HepG2 (cell line): ENCODE data around the gene RASA3. TPM values are rescaled to one million over a fixed set of nuclear protein-coding genes. Genes with fewer than 3 reads are reported as not detected.

ENCODE experiments used
- ATAC-seq: fragments of 200-7000 bp; cut with Tn5 transposase; 3 replicates; pipeline ENCODE4 v1.9.1; 2020; ENCODE audit warnings: mild to moderate bottlenecking, moderate library complexity
- BruUV-seq: library from RNA; stranded (reverse); fragments of 400-500 nt; replicated peaks from 2 replicates; lab custom pipeline; 2021; lab: Mats Ljungman, UMichigan
- CTCF ChIA-PET: fragments of 300-600 bp; formaldehyde crosslinking; extraction: SDS; loops from one replicate; lab custom pipeline; 2021; ENCODE audit warnings: low total read pairs, inconsistent platforms, low intra/inter-chr PET ratio; lab: Yijun Ruan, JAX
- POLR2A ChIA-PET: fragments of 350-600 bp; sonication (Branson Sonifier 250); formaldehyde crosslinking; loops from one replicate; lab custom pipeline; 2020; ENCODE audit warnings: antibody characterized with exemption, inconsistent platforms; lab: Yijun Ruan, JAX
- DNase-seq: peaks from one replicate; pipeline ENCODE4 v3.0.0-alpha.2; 2015; ENCODE audit warnings: low spot score
- FAIRE-seq: peaks from 3 replicates; lab custom pipeline; 2011; peaks lifted over from hg19 to GRCh38; lab: Jason Lieb, UNC
- H2AFZ ChIP-seq: one replicate; pipeline ENCODE4 v1.6.1; 2011; ENCODE audit warnings: low read length, inconsistent platforms
- H3K27ac ChIP-seq: fragments of 300-600 bp; 3 replicates; pipeline ENCODE4 v1.8.0; 2011; ENCODE audit warnings: mixed run types, mild to moderate bottlenecking, mixed read lengths, low read length, inconsistent platforms; ENCODE audit not compliant: insufficient read depth; ENCODE audit errors: extremely low read length
- H3K27me3 ChIP-seq, 2 experiments: fragments of 200-600 bp in 1 of 2; 2 replicates in 1 of 2; 3 replicates in 1 of 2; pipeline versions ENCODE4 v1.6.0 to v1.8.0; 2011; ENCODE audit warnings: low read length in 2 of 2, mild to moderate bottlenecking in 2 of 2, moderate library complexity in 2 of 2, inconsistent platforms in 1 of 2; ENCODE audit not compliant: insufficient read depth in 2 of 2, control insufficient read depth in 1 of 2
- H3K36me3 ChIP-seq, 2 experiments: fragments of 200-600 bp in 1 of 2; replicated peaks in 1 of 2; 2 replicates in 1 of 2; 3 replicates in 1 of 2; pipeline versions ENCODE4 v1.5.1 to v1.8.0; 2011; ENCODE audit warnings: low read length in 2 of 2, inconsistent platforms in 1 of 2; ENCODE audit not compliant: insufficient read depth in 2 of 2, control insufficient read depth in 1 of 2
- H3K4me1 ChIP-seq: 2 replicates; pipeline ENCODE4 v1.5.1; 2012; ENCODE audit warnings: low read length, inconsistent platforms; ENCODE audit not compliant: insufficient read depth
- H3K4me2 ChIP-seq: 2 replicates; pipeline ENCODE4 v1.6.0; 2011; ENCODE audit warnings: low read depth, low read length, inconsistent platforms
- H3K4me3 ChIP-seq, 3 experiments: fragments of 200-600 bp in 1 of 3; sonication (generic), shearing (Covaris generic) in 1 of 3; replicated peaks in 1 of 3; 2 replicates each; pipeline ENCODE4 v1.5.1; 2011 to 2016; ENCODE audit warnings: low read length in 3 of 3, inconsistent platforms in 2 of 3, low read depth in 2 of 3, mild to moderate bottlenecking in 2 of 3, control low read depth in 1 of 3, mixed read lengths in 1 of 3; ENCODE audit not compliant: insufficient read depth in 1 of 3
- H3K79me2 ChIP-seq: one replicate; pipeline ENCODE4 v1.6.1; 2011; ENCODE audit warnings: low read length, inconsistent platforms; ENCODE audit not compliant: insufficient read depth
- H3K9ac ChIP-seq: 2 replicates; pipeline ENCODE4 v1.6.0; 2011; ENCODE audit warnings: mild to moderate bottlenecking, low read depth, low read length, inconsistent platforms; ENCODE audit not compliant: insufficient read depth
- H3K9me3 ChIP-seq: 2 replicates; pipeline ENCODE4 v1.5.1; 2012; ENCODE audit warnings: mild to moderate bottlenecking, low read length
- H4K20me1 ChIP-seq: 2 replicates; pipeline ENCODE4 v1.6.0; 2011; ENCODE audit warnings: inconsistent platforms, mild to moderate bottlenecking, low read length, moderate library complexity; ENCODE audit not compliant: insufficient read depth
- CBX5 ChIP-seq: sonication (generic); formaldehyde crosslinking; IDR thresholded peaks from 2 replicates; pipeline ENCODE4 v1.4.0; 2020; ENCODE audit warnings: missing genetic modification reagents, borderline replicate concordance
- ESRRA ChIP-seq: sonication (generic); formaldehyde crosslinking; IDR thresholded peaks from 2 replicates; pipeline ENCODE4 v1.5.1; 2020; ENCODE audit warnings: mild to moderate bottlenecking, low read depth, missing genetic modification reagents
- MIER3 ChIP-seq: IDR thresholded peaks from 2 replicates; pipeline ENCODE4 v1.6.1; 2016; ENCODE audit warnings: missing compliant biosample characterization, borderline replicate concordance
- SMAD9 ChIP-seq: sonication (generic); formaldehyde crosslinking; IDR thresholded peaks from 2 replicates; pipeline ENCODE4 v1.5.1; 2020; ENCODE audit warnings: mild to moderate bottlenecking, missing genetic modification reagents
- ZFX ChIP-seq: sonication (generic); formaldehyde crosslinking; IDR thresholded peaks from 2 replicates; pipeline ENCODE4 v1.4.0; 2020; ENCODE audit warnings: mild to moderate bottlenecking, low read depth, missing genetic modification reagents, moderate library complexity
- ZNF720 ChIP-seq: sonication (generic); formaldehyde crosslinking; IDR thresholded peaks from 2 replicates; pipeline ENCODE4 v1.4.0; 2020; ENCODE audit warnings: missing genetic modification reagents
- WGBS: methylation state at CpG from one replicate; pipeline ENCODE4 v1.1.6; 2017; ENCODE audit warnings: low lambda C conversion rate; 5-methylcytosine and 5-hydroxymethylcytosine counted together
- in situ Hi-C: cut with HindIII; loops from 2 replicates; pipeline ENCODE4 v1.10.0; 2017; ENCODE audit warnings: low pct_unique_long_range_greater_than_20kb; ENCODE audit not compliant: extremely low pct_ligation_motif_present
- intact Hi-C: fragments of 100-400 bp; cut with micrococcal nuclease; formaldehyde crosslinking; loops from one replicate; pipeline ENCODE4 v1.10.0; 2022; ENCODE audit not compliant: unreplicated experiment
- polyA plus RNA-seq, 8 experiments: library from polyadenylated mRNA; depleted of rRNA in 3 of 8; stranded (reverse) in 7 of 8; unstranded in 1 of 8; fragments of >200 nt; fragmentation: Illumina TruSeq in 4 of 8; extraction: Trizol in 4 of 8; gene quantifications; 2 replicates each; pipeline versions ENCODE4 v1.2.1 to v1.2.3, GENCODE V29; 2011 to 2016; ENCODE audit warnings: low read depth in 4 of 8, missing spikeins in 1 of 8, mixed read lengths in 1 of 8; ENCODE audit not compliant: insufficient read depth in 1 of 8
- total RNA-seq, 5 experiments: library from RNA; depleted of rRNA; stranded (reverse); fragments of >200 nt; fragmentation: Illumina TruSeq; extraction: Trizol; gene quantifications; 2 replicates each; pipeline ENCODE4 v1.2.3, GENCODE V29; 2016; ENCODE audit warnings: low read depth in 1 of 5
- TF ChIP-seq, protein P1 (sequence below): sonication (generic); formaldehyde crosslinking; IDR thresholded peaks from 2 replicates; pipeline ENCODE4 v1.8.0; 2022; ENCODE audit warnings: mild to moderate bottlenecking, missing genetic modification reagents, moderate library complexity
- TF ChIP-seq, protein P2 (sequence below): sonication (generic); formaldehyde crosslinking; IDR thresholded peaks from 2 replicates; pipeline ENCODE4 v1.4.0; 2020; ENCODE audit warnings: missing genetic modification reagents, low read depth, mild to moderate bottlenecking, borderline replicate concordance
- TF ChIP-seq, protein P3 (sequence below): IDR thresholded peaks from 2 replicates; pipeline ENCODE4 v1.6.1; 2016; ENCODE audit warnings: low read depth, borderline replicate concordance
- TF ChIP-seq, protein P4 (sequence below): IDR thresholded peaks from 2 replicates; pipeline ENCODE4 v1.6.1; 2018; ENCODE audit warnings: missing genetic modification reagents
- TF ChIP-seq, protein P5 (sequence below): sonication (generic); formaldehyde crosslinking; IDR thresholded peaks from 2 replicates; pipeline ENCODE4 v1.5.0; 2020; ENCODE audit warnings: missing genetic modification reagents

Gene RASA3
- total and polyA plus RNA-seq, 2 of the 13 experiments (the other 11 are each of a cell fraction or from before 2014, with no cell fraction given) = 0.05 TPM; not detected in 1

DNA sequence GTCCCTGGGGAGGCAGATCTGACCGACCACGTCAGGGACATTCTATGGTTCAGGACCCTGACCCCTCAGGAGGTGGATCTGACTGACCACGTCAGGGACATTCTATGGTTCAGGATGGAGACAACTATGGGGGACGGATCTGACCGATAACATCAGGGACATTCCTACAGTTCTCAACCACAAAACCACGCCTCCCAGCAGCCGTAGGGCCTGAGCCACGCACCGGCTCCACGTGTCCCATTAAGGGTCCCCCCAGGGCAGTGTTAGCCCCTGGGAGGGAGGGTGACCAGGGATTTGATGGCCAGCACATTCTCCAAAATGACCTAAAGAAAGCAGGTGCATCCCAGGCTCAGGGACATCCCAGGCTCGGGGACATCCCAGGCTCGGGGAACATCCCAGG lies 109.5 kb downstream of the RASA3 start:
- POLR2A ChIA-PET = no interaction called here
- H3K9me3 ChIP-seq = no peaks in the 10 kb centered on the region
- TF ChIP-seq, protein P1, sequence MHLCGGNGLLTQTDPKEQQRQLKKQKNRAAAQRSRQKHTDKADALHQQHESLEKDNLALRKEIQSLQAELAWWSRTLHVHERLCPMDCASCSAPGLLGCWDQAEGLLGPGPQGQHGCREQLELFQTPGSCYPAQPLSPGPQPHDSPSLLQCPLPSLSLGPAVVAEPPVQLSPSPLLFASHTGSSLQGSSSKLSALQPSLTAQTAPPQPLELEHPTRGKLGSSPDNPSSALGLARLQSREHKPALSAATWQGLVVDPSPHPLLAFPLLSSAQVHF = no peak
- no peak for TF ChIP-seq CBX5
- TF ChIP-seq, protein P2, sequence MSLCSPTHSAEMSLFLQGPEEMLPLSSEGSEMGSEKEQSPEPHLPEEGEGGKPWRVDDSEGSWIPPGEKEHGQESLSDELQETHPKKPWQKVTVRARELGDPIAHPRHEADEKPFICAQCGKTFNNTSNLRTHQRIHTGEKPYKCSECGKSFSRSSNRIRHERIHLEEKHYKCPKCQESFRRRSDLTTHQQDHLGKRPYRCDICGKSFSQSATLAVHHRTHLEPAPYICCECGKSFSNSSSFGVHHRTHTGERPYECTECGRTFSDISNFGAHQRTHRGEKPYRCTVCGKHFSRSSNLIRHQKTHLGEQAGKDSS (CRISPR knock-in tag) = no peak
- TF ChIP-seq ZNF720 (CRISPR knock-in tag) = no peak
- no peak overlapping the region for H3K4me2 ChIP-seq
- intact Hi-C loops (no loop called here), in situ Hi-C loops (no loop called here)
- H3K79me2 ChIP-seq = no peaks in the 10 kb centered on the region
- H2AFZ ChIP-seq = no peak overlapping the region
- WGBS = 0% methylated on average over 4 of the region's 12 CpGs
- no peak overlapping the region for H3K9ac ChIP-seq
- no peak overlapping the region for H3K27ac ChIP-seq
- FAIRE-seq (no peak), DNase-seq (no peak), ATAC-seq (no peak)
- H3K4me3 ChIP-seq = no peak overlapping the region
- H3K27me3 ChIP-seq = peaks cover 8 to 66% of the 10 kb centered on the region in 2 experiments
- BruUV-seq = no TSS peak
- H4K20me1 ChIP-seq = no peaks in the 10 kb centered on the region
- CTCF ChIA-PET = no interaction called here
- peaks cover 10% of the 10 kb centered on the region; the same call in 1 of the 2 replicates for H3K4me1 ChIP-seq
- no peaks in the 10 kb centered on the region for H3K36me3 ChIP-seq

DNA sequence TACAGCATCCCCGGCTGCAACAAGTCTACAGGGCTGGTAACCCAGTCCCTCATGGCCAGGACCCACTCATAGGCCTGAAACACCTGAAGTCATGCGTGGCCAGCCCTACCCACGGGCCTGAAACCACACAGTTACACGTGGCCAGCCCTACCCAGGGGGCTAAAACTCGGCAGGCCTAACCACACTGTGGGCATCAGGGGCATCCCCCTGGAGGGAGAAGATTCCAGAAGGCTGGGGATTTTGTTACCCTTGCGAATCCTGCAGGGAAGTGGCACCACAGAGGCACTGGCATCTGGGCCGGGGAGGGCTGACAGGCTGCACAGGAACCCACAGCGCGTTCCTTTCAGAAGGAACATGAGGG lies 110.1 kb downstream of the RASA3 start:
- CTCF ChIA-PET = no interaction called here
- peaks cover 8 to 64% of the 10 kb centered on the region in 2 experiments for H3K27me3 ChIP-seq
- H3K9me3 ChIP-seq = no peaks in the 10 kb centered on the region
- ATAC-seq (no peak), FAIRE-seq (no peak), DNase-seq (no peak)
- peaks cover 10% of the 10 kb centered on the region; the same call in 1 of the 2 replicates for H3K4me1 ChIP-seq
- WGBS = 67% methylated on average over 3 of the region's 9 CpGs
- no peak overlapping the region for H3K4me2 ChIP-seq
- in situ Hi-C loops = no loop called here
- POLR2A ChIA-PET = no interaction called here
- no peak overlapping the region for H3K4me3 ChIP-seq
- H3K27ac ChIP-seq = no peak overlapping the region
- intact Hi-C loops = no loop called here
- no peaks in the 10 kb centered on the region for H4K20me1 ChIP-seq
- TF ChIP-seq, protein P3, sequence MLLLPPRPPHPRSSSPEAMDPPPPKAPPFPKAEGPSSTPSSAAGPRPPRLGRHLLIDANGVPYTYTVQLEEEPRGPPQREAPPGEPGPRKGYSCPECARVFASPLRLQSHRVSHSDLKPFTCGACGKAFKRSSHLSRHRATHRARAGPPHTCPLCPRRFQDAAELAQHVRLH (CRISPR knock-in tag) = no peak
- TF ChIP-seq, protein P4, sequence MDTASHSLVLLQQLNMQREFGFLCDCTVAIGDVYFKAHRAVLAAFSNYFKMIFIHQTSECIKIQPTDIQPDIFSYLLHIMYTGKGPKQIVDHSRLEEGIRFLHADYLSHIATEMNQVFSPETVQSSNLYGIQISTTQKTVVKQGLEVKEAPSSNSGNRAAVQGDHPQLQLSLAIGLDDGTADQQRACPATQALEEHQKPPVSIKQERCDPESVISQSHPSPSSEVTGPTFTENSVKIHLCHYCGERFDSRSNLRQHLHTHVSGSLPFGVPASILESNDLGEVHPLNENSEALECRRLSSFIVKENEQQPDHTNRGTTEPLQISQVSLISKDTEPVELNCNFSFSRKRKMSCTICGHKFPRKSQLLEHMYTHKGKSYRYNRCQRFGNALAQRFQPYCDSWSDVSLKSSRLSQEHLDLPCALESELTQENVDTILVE (CRISPR knock-in tag) = no peak
- TF ChIP-seq MIER3 (CRISPR knock-in tag) (no peak), ZFX (CRISPR knock-in tag) (no peak), ESRRA (CRISPR knock-in tag) (no peak), SMAD9 (CRISPR knock-in tag) (no peak)
- TF ChIP-seq, protein P5, sequence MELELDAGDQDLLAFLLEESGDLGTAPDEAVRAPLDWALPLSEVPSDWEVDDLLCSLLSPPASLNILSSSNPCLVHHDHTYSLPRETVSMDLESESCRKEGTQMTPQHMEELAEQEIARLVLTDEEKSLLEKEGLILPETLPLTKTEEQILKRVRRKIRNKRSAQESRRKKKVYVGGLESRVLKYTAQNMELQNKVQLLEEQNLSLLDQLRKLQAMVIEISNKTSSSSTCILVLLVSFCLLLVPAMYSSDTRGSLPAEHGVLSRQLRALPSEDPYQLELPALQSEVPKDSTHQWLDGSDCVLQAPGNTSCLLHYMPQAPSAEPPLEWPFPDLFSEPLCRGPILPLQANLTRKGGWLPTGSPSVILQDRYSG (CRISPR knock-in tag) = no peak
- H3K79me2 ChIP-seq = no peaks in the 10 kb centered on the region
- H2AFZ ChIP-seq = no peak overlapping the region
- H3K9ac ChIP-seq = no peak overlapping the region
- no peaks in the 10 kb centered on the region for H3K36me3 ChIP-seq
- BruUV-seq = no TSS peak
